ENCODE results near the gene ACMSD.

DNA sequence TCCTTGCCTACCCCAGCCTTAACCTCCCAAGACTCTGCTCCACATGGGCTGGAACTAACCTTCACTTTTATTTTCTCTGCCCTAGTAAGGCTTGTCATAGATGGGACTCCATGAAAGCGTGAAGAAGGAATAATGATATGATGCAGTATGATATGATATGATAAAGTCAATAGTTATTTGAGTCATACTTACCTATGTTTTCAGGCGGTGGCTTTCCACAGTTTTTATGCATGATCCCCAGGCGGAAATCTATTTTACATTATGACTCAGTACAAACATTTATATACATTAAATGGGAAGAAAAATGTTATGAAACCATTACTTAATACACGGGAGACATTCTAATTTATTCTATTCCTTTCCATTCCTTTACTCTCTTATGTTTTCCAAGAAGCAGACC, 5.6 kb downstream of the ACMSD start:
- TF ChIP-seq CTCF (IDR thresholded peaks at IDR 0.05; ENCODE audit: low read length) (no peak), EZH2phosphoT487 (IDR thresholded peaks at IDR 0.05; ENCODE audit: low read length) (no peak), EZH2 (optimal IDR thresholded peaks at IDR 0.05; ENCODE audit: low read depth, low read length) (no peak)
